Spleen (tissue), 7 donors: Measurements from ENCODE around the gene CDK14.

ENCODE experiments used
- CTCF ChIP-seq, 11 experiments: fragments of 200-600 bp in 7 of 11; fragments of 450-650 bp in 4 of 11; sonication (generic) in 4 of 11; IDR thresholded peaks in 8 of 11; conservative IDR thresholded peaks in 3 of 11; 1 replicate in 7 of 11; 2 replicates in 4 of 11; pipeline versions ENCODE4 v1.4.0 to v1.8.0; 2016 to 2021; ENCODE audit warnings: antibody characterized with exemption in 11 of 11, inconsistent platforms in 4 of 11, mild to moderate bottlenecking in 1 of 11
- POLR2A ChIP-seq, 3 donors: fragments of 450-650 bp; IDR thresholded peaks; one replicate each; pipeline ENCODE4 v1.5.1; 2017; ENCODE audit warnings: antibody characterized with exemption in 3 of 3, mild to moderate bottlenecking in 1 of 3
- donor health status: DM: no; HTN: no; CAD: no; lungs with moderate emphysema.
- donor health status: DM: no; HTN: no; CAD: no.
- donor health status: DM: no; HTN: no; CAD: no.

GRCh38 chr7:90602303-90602702 is 6.2 kb downstream of the CDK14 start:
- TF ChIP-seq CTCF (IDR thresholded peaks at IDR 0.05 in 8 of 11, conservative IDR thresholded peaks at IDR 0.05 in 3 of 11) (no peak), POLR2A (IDR thresholded peaks at IDR 0.05) (no peak)
